ENCODE data around the gene CD2BP2. TPM values are rescaled to one million over a fixed set of nuclear protein-coding genes. Genes with fewer than 3 reads are reported as not detected.

CD2BP2 gene
- total and polyA plus RNA-seq, 9 of the 15 experiments (the other 6 are each of a cell fraction or from before 2014, with no cell fraction given), result 3.9 to 51.1 (median 32.8) TPM

GRCh38 chr16:30395155-30395991 lies 40.3 kb upstream of the CD2BP2 start, which contains the start of gene ZNF48 (continued):
- peak; percentile 97 for TF ChIP-seq ZBTB7A (IDR thresholded peaks at IDR 0.05; ENCODE audit: borderline replicate concordance, control insufficient read depth, low read depth, low read length)
- TF ChIP-seq THAP12 (CRISPR knock-in tag; IDR thresholded peaks at IDR 0.05), result peak; percentile 98
- no peak for TF ChIP-seq CHD2 (IDR thresholded peaks at IDR 0.05; ENCODE audit: low read depth, low read length)
- TF ChIP-seq CTBP1 (IDR thresholded peaks at IDR 0.05; ENCODE audit: borderline replicate concordance), result peak; percentile 77
- TF ChIP-seq NFIC (IDR thresholded peaks at IDR 0.05), result no peak; the same call in 1 of the 2 replicates
- peak in 1 of 2 experiments; percentile 55; a peak in 1 of 4 replicates for TF ChIP-seq TBL1XR1 (IDR thresholded peaks at IDR 0.05; ENCODE audit: low read length in 2 of 2)
- TF ChIP-seq HDAC3 (IDR thresholded peaks at IDR 0.05; ENCODE audit: borderline replicate concordance, partially characterized antibody), result no peak
- TF ChIP-seq HNRNPUL1 (IDR thresholded peaks at IDR 0.05; ENCODE audit: low read length), result no peak
- TF ChIP-seq SIN3A (IDR thresholded peaks at IDR 0.05; ENCODE audit: borderline replicate concordance in 2 of 2, control insufficient read depth in 1 of 2, low read depth in 2 of 2, low read length in 2 of 2), result peak; percentile 19 to 81; a peak in 1 of 4 replicates
- TF ChIP-seq BDP1 (IDR thresholded peaks at IDR 0.05; ENCODE audit: insufficient read depth, insufficient read length), result no peak
- TF ChIP-seq ZNF133 (CRISPR knock-in tag; IDR thresholded peaks at IDR 0.05), result no peak
- no peak for TF ChIP-seq WHSC1 (IDR thresholded peaks at IDR 0.05; ENCODE audit: low read length)
- TF ChIP-seq FIP1L1 (IDR thresholded peaks at IDR 0.05; ENCODE audit: low read depth, low read length, poor library complexity, severe bottlenecking), result peak; percentile 67
- no peak for TF ChIP-seq ZNF318 (IDR thresholded peaks at IDR 0.05; ENCODE audit: borderline replicate concordance in 1 of 2, low read depth in 1 of 2)
- TF ChIP-seq NFE2 (IDR thresholded peaks at IDR 0.05; ENCODE audit: low read depth), result no peak
- TF ChIP-seq CBFA2T3 (IDR thresholded peaks at IDR 0.05), result no peak
- no peak for TF ChIP-seq BCOR (IDR thresholded peaks at IDR 0.05)
